AG09319 (cell line): ENCODE data around the gene VIL1.
A peak's percentile ranks its signal among the peaks of the same experiment; 100 is the strongest.

Experiments used
- DNase-seq: peaks from one replicate; pipeline ENCODE4 v3.0.0-alpha.2; 2010; ENCODE audit warnings: low read depth; ENCODE audit errors: extremely low read depth
- TF ChIP-seq, protein P1 (sequence below): IDR thresholded peaks from 2 replicates; pipeline ENCODE4 v1.5.1; 2011; ENCODE audit warnings: low read depth, mild to moderate bottlenecking, inconsistent platforms, low read length, moderate library complexity

The VIL1 gene

GRCh38 chr2:218403810-218404209 is 15.1 kb upstream of the VIL1 start:
- TF ChIP-seq, protein P1, sequence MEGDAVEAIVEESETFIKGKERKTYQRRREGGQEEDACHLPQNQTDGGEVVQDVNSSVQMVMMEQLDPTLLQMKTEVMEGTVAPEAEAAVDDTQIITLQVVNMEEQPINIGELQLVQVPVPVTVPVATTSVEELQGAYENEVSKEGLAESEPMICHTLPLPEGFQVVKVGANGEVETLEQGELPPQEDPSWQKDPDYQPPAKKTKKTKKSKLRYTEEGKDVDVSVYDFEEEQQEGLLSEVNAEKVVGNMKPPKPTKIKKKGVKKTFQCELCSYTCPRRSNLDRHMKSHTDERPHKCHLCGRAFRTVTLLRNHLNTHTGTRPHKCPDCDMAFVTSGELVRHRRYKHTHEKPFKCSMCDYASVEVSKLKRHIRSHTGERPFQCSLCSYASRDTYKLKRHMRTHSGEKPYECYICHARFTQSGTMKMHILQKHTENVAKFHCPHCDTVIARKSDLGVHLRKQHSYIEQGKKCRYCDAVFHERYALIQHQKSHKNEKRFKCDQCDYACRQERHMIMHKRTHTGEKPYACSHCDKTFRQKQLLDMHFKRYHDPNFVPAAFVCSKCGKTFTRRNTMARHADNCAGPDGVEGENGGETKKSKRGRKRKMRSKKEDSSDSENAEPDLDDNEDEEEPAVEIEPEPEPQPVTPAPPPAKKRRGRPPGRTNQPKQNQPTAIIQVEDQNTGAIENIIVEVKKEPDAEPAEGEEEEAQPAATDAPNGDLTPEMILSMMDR = no peak
- DNase-seq = no peak

GRCh38 chr2:218404351-218405085 is 14.4 kb upstream of the VIL1 start:
- no peak for DNase-seq
- TF ChIP-seq, protein P1 = no peak

DNA sequence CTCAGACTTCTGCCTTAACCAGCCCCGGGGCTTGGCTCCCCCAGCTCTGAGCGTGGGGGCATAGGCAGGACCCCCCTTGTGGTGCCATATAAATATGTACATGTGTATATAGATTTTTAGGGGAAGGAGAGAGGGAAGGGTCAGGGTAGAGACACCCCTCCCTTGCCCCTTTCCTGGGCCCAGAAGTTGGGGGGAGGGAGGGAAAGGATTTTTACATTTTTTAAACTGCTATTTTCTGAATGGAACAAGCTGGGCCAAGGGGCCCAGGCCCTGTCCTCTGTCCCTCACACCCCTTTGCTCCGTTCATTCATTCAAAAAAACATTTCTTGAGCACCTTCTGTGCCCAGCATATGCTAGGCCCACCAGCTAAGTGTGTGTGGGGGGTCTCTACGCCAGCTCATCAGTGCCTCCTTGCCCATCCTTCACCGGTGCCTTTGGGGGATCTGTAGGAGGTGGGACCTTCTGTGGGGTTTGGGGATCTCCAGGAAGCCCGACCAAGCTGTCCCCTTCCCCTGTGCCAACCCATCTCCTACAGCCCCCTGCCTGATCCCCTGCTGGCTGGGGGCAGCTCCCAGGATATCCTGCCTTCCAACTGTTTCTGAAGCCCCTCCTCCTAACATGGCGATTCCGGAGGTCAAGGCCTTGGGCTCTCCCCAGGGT is 13.7 kb upstream of the VIL1 start:
- no peak for DNase-seq
- TF ChIP-seq, protein P1 = no peak

DNA sequence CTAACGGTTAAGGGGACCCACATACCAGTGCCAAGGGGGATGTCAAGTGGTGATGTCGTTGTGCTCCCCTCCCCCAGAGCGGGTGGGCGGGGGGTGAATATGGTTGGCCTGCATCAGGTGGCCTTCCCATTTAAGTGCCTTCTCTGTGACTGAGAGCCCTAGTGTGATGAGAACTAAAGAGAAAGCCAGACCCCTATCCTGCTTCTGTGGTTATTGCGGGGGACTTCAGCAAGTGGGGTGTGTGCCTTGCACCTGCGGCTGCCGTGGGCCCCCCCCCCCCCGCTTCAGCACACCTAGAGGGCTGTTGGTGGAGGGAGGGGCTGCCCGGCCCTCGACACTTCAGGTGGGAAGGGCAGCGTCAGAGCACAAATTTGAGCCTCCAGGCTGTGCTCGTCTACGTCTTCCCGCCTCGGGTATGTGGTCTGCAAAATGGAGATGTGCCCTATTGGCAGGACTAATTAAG is 13.1 kb upstream of the VIL1 start:
- TF ChIP-seq, protein P1 = no peak
- DNase-seq = no peak

DNA sequence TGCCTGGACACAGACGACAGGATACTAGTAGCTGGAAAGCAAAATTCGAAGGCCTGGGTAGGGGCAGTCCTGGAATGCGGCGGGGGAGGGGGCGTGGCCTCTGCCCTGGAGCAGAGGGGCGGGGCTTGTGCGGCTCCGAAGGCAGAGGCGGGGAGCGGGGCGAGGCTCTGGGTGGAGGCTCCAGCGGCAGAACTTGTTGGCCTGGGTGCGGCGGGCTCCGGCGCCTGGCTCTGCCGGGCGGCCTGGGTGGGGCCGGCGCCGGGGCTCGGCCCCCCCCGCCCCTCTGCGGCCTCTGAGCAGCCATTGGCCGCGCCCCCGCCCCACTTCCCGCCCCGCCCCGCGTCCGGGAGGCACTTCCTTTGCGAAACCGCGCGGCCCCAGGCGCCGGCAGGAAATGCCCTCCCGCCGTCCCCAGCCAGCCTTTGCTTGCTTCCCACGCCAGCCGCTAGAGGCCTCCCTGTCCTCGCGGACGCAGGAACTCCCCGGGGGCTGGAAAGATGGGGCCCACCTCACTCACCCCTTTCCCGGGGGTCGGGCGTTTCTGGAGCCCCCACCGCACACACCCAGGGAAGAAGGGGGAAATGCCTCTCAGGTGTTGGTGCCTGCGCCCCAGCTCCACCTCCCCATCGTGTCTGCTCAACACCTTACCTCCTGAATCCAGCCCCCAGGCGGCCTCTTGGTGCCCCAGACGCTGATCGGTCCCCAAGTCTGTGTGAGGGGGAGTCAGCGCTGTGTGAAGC is 12.5 kb upstream of the VIL1 start:
- TF ChIP-seq, protein P1 = peak; percentile 83
- DNase-seq = peak; percentile 92

GRCh38 chr2:218406949-218407618 is 11.8 kb upstream of the VIL1 start:
- TF ChIP-seq, protein P1 = no peak
- DNase-seq = no peak
